Measurements from ENCODE around the gene RPRM.
"Not testable (repeated sequence)": the region's sequence is repeated elsewhere in the genome, so short reads cannot be mapped to it uniquely, and the experiment has no call there.

DNA sequence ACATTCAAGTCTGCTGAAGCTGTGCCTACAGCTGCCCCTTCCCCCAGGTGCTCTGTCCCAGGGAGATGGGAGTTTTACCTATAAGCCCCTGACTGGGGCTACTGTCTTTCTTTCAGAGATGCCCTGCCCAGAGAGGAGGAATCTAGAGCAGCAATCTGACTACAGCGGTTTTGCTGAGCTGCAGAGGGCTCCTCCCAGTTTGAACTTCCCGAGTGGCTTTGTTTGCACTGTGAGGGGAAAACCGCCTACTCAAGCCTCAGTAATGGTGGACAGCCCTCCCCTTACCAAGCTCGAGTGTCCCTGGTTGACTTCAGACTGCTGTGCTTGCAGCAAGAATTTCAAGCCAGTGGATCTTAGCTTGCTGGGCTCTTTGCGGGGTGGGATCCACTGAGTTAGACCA is 35.9 kb downstream of the RPRM start:
- TF ChIP-seq ZFX (CRISPR knock-in tag; IDR thresholded peaks at IDR 0.05; ENCODE audit: low read depth); ZNF567 (CRISPR knock-in tag; IDR thresholded peaks at IDR 0.05; ENCODE audit: borderline replicate concordance); FOXM1 (CRISPR knock-in tag; IDR thresholded peaks at IDR 0.05); ZC3H4 (CRISPR knock-in tag; IDR thresholded peaks at IDR 0.05; ENCODE audit: borderline replicate concordance); FOXA1 (IDR thresholded peaks at IDR 0.05); FOXA1 (CRISPR knock-in tag; IDR thresholded peaks at IDR 0.05); EZH2 (conservative IDR thresholded peaks at IDR 0.05; ENCODE audit: low read depth, low read length); TBL1XR1 (IDR thresholded peaks at IDR 0.05; ENCODE audit: borderline replicate concordance, low read length, partially characterized antibody); SAFB2 (CRISPR knock-in tag; IDR thresholded peaks at IDR 0.05; ENCODE audit: borderline replicate concordance, low read depth); GTF2F1 (IDR thresholded peaks at IDR 0.05; ENCODE audit: low read length): not testable (repeated sequence)
- TF ChIP-seq, protein P1, sequence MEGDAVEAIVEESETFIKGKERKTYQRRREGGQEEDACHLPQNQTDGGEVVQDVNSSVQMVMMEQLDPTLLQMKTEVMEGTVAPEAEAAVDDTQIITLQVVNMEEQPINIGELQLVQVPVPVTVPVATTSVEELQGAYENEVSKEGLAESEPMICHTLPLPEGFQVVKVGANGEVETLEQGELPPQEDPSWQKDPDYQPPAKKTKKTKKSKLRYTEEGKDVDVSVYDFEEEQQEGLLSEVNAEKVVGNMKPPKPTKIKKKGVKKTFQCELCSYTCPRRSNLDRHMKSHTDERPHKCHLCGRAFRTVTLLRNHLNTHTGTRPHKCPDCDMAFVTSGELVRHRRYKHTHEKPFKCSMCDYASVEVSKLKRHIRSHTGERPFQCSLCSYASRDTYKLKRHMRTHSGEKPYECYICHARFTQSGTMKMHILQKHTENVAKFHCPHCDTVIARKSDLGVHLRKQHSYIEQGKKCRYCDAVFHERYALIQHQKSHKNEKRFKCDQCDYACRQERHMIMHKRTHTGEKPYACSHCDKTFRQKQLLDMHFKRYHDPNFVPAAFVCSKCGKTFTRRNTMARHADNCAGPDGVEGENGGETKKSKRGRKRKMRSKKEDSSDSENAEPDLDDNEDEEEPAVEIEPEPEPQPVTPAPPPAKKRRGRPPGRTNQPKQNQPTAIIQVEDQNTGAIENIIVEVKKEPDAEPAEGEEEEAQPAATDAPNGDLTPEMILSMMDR (CRISPR knock-in tag; IDR thresholded peaks at IDR 0.05) = not testable (repeated sequence)
- TF ChIP-seq, protein P2, sequence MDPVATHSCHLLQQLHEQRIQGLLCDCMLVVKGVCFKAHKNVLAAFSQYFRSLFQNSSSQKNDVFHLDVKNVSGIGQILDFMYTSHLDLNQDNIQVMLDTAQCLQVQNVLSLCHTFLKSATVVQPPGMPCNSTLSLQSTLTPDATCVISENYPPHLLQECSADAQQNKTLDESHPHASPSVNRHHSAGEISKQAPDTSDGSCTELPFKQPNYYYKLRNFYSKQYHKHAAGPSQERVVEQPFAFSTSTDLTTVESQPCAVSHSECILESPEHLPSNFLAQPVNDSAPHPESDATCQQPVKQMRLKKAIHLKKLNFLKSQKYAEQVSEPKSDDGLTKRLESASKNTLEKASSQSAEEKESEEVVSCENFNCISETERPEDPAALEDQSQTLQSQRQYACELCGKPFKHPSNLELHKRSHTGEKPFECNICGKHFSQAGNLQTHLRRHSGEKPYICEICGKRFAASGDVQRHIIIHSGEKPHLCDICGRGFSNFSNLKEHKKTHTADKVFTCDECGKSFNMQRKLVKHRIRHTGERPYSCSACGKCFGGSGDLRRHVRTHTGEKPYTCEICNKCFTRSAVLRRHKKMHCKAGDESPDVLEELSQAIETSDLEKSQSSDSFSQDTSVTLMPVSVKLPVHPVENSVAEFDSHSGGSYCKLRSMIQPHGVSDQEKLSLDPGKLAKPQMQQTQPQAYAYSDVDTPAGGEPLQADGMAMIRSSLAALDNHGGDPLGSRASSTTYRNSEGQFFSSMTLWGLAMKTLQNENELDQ (CRISPR knock-in tag; IDR thresholded peaks at IDR 0.05; ENCODE audit: borderline replicate concordance) = not testable (repeated sequence)
- TF ChIP-seq, protein P3, sequence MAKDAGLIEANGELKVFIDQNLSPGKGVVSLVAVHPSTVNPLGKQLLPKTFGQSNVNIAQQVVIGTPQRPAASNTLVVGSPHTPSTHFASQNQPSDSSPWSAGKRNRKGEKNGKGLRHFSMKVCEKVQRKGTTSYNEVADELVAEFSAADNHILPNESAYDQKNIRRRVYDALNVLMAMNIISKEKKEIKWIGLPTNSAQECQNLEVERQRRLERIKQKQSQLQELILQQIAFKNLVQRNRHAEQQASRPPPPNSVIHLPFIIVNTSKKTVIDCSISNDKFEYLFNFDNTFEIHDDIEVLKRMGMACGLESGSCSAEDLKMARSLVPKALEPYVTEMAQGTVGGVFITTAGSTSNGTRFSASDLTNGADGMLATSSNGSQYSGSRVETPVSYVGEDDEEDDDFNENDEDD (CRISPR knock-in tag; IDR thresholded peaks at IDR 0.05; ENCODE audit: borderline replicate concordance) = not testable (repeated sequence)

All from HepG2 (cell line).